ENCODE results near the gene TNRC6A. TPM values are rescaled to one million over a fixed set of nuclear protein-coding genes. Genes with fewer than 3 reads are reported as not detected.

The TNRC6A gene
- total and polyA plus RNA-seq, 4 donors: 9.3 to 42.3 (median 22.9) TPM

DNA sequence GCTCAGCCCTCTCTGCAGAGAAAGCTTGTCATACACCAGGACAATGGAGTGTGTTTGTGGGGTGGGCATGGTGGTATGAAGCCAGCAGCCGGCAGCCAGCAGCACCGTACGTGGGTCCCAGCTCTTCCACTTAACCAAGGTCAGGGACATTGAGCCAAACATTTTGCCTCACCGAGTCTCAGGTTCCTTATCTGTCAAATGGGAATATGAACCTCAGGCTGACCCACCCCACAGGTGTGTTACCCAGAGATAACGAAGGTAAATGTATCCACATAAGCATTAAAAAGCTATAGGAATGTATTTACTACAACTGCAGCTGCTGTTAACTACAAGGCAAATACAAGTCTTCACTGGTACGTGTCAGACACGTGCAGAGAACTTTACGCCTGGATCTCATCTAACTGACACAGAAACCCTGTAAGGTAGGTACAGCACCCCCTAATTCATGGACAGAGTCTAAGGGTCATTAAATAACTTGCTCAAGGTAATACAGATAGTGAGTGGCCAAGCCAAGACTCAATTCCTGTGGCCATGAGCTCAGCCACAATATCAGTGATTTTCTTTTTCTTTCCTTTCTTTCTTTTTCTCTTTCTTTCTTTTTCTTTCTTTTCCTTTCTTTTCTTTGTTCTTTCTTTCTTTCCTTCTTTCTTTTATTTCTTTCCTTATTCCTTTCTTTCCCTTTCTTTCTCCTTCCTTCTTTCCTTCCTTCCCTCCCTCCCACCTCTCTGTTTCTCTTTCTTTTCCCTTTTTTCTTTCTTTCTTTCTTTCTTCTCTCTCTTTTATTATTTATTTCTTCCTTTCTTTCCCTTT lies 117.3 kb downstream of the TNRC6A start:
- no peak for DNase-seq (ENCODE audit: low spot score)
- 70% methylated on average over 8 of the region's 8 CpGs for WGBS

More for the DNA sequence above, 117.3 kb downstream of the TNRC6A start:
- no peak overlapping the region for H3K4me3 ChIP-seq (ENCODE audit: low read depth in 1 of 3, low read length in 3 of 3)
- peaks cover 0 to 6% (median 2%) of the 10 kb centered on the region in 4 donors for H3K4me1 ChIP-seq (ENCODE audit: control insufficient read depth in 4 of 4, insufficient read depth in 4 of 4, low read length in 3 of 4)
- no peak overlapping the region for H3K27ac ChIP-seq (ENCODE audit: low read depth in 1 of 2, low read length in 2 of 2)
- H3K9me3 ChIP-seq (ENCODE audit: control insufficient read depth in 4 of 4, low read length in 3 of 4): no peaks in the 10 kb centered on the region
- H3K9ac ChIP-seq (ENCODE audit: low read depth in 1 of 2, low read length in 2 of 2): no peak overlapping the region
- TF ChIP-seq, protein P1, sequence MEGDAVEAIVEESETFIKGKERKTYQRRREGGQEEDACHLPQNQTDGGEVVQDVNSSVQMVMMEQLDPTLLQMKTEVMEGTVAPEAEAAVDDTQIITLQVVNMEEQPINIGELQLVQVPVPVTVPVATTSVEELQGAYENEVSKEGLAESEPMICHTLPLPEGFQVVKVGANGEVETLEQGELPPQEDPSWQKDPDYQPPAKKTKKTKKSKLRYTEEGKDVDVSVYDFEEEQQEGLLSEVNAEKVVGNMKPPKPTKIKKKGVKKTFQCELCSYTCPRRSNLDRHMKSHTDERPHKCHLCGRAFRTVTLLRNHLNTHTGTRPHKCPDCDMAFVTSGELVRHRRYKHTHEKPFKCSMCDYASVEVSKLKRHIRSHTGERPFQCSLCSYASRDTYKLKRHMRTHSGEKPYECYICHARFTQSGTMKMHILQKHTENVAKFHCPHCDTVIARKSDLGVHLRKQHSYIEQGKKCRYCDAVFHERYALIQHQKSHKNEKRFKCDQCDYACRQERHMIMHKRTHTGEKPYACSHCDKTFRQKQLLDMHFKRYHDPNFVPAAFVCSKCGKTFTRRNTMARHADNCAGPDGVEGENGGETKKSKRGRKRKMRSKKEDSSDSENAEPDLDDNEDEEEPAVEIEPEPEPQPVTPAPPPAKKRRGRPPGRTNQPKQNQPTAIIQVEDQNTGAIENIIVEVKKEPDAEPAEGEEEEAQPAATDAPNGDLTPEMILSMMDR (IDR thresholded peaks at IDR 0.05; ENCODE audit: low read depth, low read length, missing input control): no peak
- TF ChIP-seq FOXA2 (IDR thresholded peaks at IDR 0.05) (no peak), JUND (IDR thresholded peaks at IDR 0.05) (no peak), FOXA1 (IDR thresholded peaks at IDR 0.05) (no peak), NR2F2 (IDR thresholded peaks at IDR 0.05) (no peak), TAF1 (conservative IDR thresholded peaks at IDR 0.05) (no peak), GABPA (IDR thresholded peaks at IDR 0.05 in 1 of 2, conservative IDR thresholded peaks at IDR 0.05 in 1 of 2) (no peak), YY1 (IDR thresholded peaks at IDR 0.05) (no peak), SP1 (IDR thresholded peaks at IDR 0.05) (no peak), EGR1 (IDR thresholded peaks at IDR 0.05; ENCODE audit: low read depth in 2 of 2) (no peak), HNF4G (IDR thresholded peaks at IDR 0.05) (no peak)
- TF ChIP-seq, protein P2, sequence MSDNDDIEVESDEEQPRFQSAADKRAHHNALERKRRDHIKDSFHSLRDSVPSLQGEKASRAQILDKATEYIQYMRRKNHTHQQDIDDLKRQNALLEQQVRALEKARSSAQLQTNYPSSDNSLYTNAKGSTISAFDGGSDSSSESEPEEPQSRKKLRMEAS (IDR thresholded peaks at IDR 0.05): no peak
- TF ChIP-seq, protein P3, sequence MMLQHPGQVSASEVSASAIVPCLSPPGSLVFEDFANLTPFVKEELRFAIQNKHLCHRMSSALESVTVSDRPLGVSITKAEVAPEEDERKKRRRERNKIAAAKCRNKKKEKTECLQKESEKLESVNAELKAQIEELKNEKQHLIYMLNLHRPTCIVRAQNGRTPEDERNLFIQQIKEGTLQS (IDR thresholded peaks at IDR 0.05): no peak
- TF ChIP-seq, protein P4, sequence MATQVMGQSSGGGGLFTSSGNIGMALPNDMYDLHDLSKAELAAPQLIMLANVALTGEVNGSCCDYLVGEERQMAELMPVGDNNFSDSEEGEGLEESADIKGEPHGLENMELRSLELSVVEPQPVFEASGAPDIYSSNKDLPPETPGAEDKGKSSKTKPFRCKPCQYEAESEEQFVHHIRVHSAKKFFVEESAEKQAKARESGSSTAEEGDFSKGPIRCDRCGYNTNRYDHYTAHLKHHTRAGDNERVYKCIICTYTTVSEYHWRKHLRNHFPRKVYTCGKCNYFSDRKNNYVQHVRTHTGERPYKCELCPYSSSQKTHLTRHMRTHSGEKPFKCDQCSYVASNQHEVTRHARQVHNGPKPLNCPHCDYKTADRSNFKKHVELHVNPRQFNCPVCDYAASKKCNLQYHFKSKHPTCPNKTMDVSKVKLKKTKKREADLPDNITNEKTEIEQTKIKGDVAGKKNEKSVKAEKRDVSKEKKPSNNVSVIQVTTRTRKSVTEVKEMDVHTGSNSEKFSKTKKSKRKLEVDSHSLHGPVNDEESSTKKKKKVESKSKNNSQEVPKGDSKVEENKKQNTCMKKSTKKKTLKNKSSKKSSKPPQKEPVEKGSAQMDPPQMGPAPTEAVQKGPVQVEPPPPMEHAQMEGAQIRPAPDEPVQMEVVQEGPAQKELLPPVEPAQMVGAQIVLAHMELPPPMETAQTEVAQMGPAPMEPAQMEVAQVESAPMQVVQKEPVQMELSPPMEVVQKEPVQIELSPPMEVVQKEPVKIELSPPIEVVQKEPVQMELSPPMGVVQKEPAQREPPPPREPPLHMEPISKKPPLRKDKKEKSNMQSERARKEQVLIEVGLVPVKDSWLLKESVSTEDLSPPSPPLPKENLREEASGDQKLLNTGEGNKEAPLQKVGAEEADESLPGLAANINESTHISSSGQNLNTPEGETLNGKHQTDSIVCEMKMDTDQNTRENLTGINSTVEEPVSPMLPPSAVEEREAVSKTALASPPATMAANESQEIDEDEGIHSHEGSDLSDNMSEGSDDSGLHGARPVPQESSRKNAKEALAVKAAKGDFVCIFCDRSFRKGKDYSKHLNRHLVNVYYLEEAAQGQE (IDR thresholded peaks at IDR 0.05): no peak
- TF ChIP-seq, protein P5, sequence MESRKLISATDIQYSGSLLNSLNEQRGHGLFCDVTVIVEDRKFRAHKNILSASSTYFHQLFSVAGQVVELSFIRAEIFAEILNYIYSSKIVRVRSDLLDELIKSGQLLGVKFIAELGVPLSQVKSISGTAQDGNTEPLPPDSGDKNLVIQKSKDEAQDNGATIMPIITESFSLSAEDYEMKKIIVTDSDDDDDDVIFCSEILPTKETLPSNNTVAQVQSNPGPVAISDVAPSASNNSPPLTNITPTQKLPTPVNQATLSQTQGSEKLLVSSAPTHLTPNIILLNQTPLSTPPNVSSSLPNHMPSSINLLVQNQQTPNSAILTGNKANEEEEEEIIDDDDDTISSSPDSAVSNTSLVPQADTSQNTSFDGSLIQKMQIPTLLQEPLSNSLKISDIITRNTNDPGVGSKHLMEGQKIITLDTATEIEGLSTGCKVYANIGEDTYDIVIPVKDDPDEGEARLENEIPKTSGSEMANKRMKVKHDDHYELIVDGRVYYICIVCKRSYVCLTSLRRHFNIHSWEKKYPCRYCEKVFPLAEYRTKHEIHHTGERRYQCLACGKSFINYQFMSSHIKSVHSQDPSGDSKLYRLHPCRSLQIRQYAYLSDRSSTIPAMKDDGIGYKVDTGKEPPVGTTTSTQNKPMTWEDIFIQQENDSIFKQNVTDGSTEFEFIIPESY (IDR thresholded peaks at IDR 0.05): no peak
- no peaks in the 10 kb centered on the region for H3K27me3 ChIP-seq (ENCODE audit: control insufficient read depth in 4 of 4, insufficient read depth in 4 of 4, low read length in 3 of 4)
- H3K36me3 ChIP-seq (ENCODE audit: control insufficient read depth in 4 of 4, insufficient read depth in 3 of 4, low read depth in 1 of 4, low read length in 3 of 4): peaks cover 0 to 1% (median 0%) of the 10 kb centered on the region in 4 donors

All from liver (tissue), 9 donors.